PFSK-1 (cell line): Measurements from ENCODE around the gene SDK1.

Source experiments
- FOXP2 ChIP-seq: optimal IDR thresholded peaks from 2 replicates; pipeline ENCODE3; 2011; ENCODE audit warnings: borderline replicate concordance, control low read depth, inconsistent platforms; ENCODE audit not compliant: insufficient read depth; ENCODE audit errors: extremely low read length, extremely low read depth
- POLR2AphosphoS5 ChIP-seq: IDR thresholded peaks from 2 replicates; pipeline ENCODE4 v1.6.1; 2012; ENCODE audit warnings: low read depth, mild to moderate bottlenecking, control low read depth, low read length, moderate library complexity
- SIN3A ChIP-seq: IDR thresholded peaks from 2 replicates; pipeline ENCODE4 v1.6.1; 2012; ENCODE audit warnings: mild to moderate bottlenecking, low read length, moderate library complexity, borderline replicate concordance; ENCODE audit not compliant: insufficient read depth
- TAF1 ChIP-seq: IDR thresholded peaks from 2 replicates; pipeline ENCODE4 v1.6.1; 2012; ENCODE audit warnings: low read length, control low read depth, borderline replicate concordance; ENCODE audit not compliant: insufficient read depth
- TF ChIP-seq, protein P1 (sequence below), 2 experiments: IDR thresholded peaks; 2 replicates each; pipeline versions ENCODE4 v1.6.1 to v1.8.0; 2011 to 2012; ENCODE audit warnings: low read depth in 2 of 2, low read length in 2 of 2, control low read depth in 1 of 2, inconsistent platforms in 1 of 2, mild to moderate bottlenecking in 1 of 2, moderate library complexity in 1 of 2; ENCODE audit not compliant: insufficient read depth in 1 of 2

Gene SDK1

DNA sequence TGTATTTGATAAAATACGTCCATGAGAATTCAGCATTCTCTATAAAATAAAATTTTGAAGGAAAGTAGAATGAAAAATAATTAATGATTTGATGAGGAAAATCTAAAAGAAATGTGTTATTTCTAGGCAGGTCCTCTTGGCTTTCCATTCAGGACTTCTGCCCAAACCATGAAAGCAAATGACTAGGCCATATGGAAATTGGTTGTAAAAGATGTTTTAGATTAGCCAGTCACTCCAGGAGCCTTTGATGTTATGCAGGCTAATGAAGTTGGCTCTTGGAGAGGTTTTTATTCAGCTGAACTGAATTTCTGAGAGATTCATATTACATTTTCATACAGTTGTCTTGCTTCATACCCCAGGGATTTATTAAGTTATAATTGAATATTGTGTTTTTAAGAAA lies 452.8 kb downstream of the SDK1 start:
- TF ChIP-seq FOXP2 (no peak), POLR2AphosphoS5 (no peak), SIN3A (no peak), TAF1 (no peak)
- TF ChIP-seq, protein P1, sequence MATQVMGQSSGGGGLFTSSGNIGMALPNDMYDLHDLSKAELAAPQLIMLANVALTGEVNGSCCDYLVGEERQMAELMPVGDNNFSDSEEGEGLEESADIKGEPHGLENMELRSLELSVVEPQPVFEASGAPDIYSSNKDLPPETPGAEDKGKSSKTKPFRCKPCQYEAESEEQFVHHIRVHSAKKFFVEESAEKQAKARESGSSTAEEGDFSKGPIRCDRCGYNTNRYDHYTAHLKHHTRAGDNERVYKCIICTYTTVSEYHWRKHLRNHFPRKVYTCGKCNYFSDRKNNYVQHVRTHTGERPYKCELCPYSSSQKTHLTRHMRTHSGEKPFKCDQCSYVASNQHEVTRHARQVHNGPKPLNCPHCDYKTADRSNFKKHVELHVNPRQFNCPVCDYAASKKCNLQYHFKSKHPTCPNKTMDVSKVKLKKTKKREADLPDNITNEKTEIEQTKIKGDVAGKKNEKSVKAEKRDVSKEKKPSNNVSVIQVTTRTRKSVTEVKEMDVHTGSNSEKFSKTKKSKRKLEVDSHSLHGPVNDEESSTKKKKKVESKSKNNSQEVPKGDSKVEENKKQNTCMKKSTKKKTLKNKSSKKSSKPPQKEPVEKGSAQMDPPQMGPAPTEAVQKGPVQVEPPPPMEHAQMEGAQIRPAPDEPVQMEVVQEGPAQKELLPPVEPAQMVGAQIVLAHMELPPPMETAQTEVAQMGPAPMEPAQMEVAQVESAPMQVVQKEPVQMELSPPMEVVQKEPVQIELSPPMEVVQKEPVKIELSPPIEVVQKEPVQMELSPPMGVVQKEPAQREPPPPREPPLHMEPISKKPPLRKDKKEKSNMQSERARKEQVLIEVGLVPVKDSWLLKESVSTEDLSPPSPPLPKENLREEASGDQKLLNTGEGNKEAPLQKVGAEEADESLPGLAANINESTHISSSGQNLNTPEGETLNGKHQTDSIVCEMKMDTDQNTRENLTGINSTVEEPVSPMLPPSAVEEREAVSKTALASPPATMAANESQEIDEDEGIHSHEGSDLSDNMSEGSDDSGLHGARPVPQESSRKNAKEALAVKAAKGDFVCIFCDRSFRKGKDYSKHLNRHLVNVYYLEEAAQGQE (IDR thresholded peaks at IDR 0.05; ENCODE audit: insufficient read depth in 1 of 2, low read depth in 2 of 2, low read length in 2 of 2): no peak

DNA sequence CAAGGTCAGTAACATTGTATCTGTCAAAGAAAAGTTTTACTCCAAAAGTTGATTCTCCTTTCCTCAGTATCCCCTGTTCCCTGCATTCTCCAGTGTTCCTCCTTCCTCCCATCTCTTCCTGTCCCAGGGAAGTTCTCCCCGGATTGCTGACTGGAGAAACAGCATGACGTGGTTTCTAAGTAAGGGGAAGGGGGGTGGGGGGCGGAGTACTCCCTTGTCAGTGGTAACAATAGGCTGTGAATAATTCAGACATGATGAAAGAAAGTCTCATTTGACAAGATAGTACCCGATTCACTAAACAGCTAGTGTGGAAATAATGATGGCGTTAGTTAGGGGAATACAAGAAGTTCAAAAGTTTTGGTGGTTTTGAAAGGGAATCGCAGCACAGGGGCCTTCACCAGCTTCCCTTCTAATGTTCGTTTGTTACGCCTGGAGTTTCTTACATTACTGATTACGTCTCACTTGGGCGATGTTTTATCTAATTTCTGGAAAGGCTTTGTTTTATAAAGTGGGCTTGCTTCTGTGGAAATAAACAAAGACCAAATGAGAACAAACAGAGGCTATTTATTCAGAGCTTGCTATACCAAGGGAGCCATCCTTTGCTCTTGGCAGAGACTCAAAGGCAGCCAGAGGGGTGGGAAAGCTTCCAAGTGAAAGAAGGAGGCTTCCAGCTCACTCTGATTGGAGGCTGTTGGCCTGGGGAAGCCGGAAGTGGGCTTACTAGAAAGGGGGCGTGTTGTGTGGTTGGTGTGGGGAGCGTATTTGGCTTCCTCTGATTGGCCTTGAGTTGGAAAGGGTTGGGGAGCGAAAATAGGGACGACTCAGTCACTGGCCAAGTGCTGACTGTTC lies 453.7 kb downstream of the SDK1 start:
- TF ChIP-seq, protein P1 (IDR thresholded peaks at IDR 0.05; ENCODE audit: insufficient read depth in 1 of 2, low read depth in 2 of 2, low read length in 2 of 2): no peak
- no peak for TF ChIP-seq SIN3A
- TF ChIP-seq POLR2AphosphoS5: no peak
- no peak for TF ChIP-seq TAF1
- TF ChIP-seq FOXP2: no peak

DNA sequence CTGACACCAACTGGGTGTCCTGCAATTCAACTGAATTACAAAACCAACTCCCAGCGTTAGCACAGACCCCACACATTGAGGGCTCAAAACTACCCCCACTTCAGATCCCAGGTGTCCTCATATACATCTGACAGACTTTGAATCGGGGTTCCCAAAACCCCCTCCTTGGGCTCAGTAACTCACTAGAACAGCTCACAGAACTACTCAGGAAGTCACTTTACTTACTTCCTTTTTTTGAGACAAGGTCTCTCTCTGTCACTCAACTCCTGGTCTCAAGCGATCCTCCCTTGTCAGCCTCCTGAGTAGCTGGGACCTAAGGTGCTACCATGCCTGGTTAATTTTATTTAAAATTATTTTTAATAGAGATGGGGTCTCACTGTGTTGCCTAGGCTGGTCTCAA lies 456.0 kb downstream of the SDK1 start:
- TF ChIP-seq POLR2AphosphoS5 (no peak), FOXP2 (no peak)

DNA sequence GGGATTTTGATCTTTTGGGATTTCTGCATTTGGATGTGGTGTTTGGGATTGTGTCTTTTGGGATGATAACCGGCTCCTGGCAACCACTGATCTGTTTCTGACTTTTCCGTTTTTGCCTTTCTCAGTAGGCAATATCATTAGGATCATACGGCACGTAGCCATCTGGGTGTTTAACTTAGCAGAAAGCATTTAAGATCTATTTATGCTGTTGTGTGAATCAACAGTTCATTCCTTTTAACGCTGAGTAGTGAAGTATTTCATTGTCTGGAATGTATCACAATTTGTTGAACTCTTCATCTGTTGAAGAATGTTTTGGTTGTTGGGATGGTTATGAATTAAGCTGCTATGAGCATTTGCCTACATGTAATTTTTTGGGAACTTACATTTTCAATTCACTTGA lies 459.6 kb downstream of the SDK1 start:
- TF ChIP-seq SIN3A: no peak
- no peak for TF ChIP-seq POLR2AphosphoS5
- TF ChIP-seq, protein P1 (IDR thresholded peaks at IDR 0.05; ENCODE audit: insufficient read depth in 1 of 2, low read depth in 2 of 2, low read length in 2 of 2): no peak
- TF ChIP-seq TAF1: no peak
- no peak for TF ChIP-seq FOXP2

DNA sequence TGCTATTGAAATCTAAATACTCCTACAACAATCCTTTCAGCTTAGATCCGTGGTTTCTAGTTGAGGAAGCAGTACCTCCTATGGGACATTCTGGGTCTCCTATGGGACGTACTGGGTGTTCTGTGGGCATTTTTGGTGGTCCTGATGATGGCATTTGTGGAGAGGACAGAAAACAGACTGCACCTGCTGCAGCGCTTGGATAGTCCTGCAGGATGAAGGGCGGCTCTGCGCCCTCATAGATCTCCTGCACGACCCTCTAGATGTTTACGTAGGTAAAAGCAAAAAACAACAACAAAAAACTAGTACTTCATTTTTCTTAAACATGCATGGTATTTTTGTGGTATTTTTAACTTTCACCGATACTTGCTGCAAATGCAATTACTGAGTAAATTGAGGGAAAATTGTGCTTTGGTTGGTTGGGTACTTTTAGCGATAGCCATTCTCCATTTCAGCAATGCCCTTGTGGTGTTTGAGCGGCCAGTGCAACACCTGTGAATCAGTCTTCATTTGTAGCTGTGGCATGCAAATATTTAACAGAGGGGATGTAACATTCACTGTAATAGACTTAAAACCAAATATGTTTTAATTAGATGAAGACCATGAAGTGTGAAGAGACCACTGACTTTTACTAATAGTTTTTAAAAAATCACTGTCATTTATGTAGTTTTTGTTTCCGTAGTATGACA lies 461.2 kb downstream of the SDK1 start:
- TF ChIP-seq SIN3A: no peak
- TF ChIP-seq, protein P1 (IDR thresholded peaks at IDR 0.05; ENCODE audit: insufficient read depth in 1 of 2, low read depth in 2 of 2, low read length in 2 of 2): no peak
- no peak for TF ChIP-seq POLR2AphosphoS5
- TF ChIP-seq FOXP2: no peak
- no peak for TF ChIP-seq TAF1
